GM13977 (cell line): ENCODE measurements around the gene DENND2A.
"Not testable (repeated sequence)": the region's sequence is repeated elsewhere in the genome, so short reads cannot be mapped to it uniquely, and the experiment has no call there.

Experiments
- DNase-seq: peaks from one replicate; pipeline ENCODE4 v3.0.0; 2012; ENCODE audit warnings: low spot score
- CTCF ChIP-seq: IDR thresholded peaks from 2 replicates; pipeline ENCODE4 v1.5.1; 2012; ENCODE audit warnings: mild to moderate bottlenecking, control low read depth; ENCODE audit not compliant: insufficient read depth; ENCODE audit errors: extremely low read depth, missing control alignments
- in situ Hi-C: fragments of 300-500 bp; cut with MboI; formaldehyde crosslinking; loops from one replicate; pipeline ENCODE4 v1.12.0; 2022; ENCODE audit warnings: low sequenced_read_pairs, low pct_unique_long_range_greater_than_20kb, mixed read lengths, inconsistent platforms; ENCODE audit not compliant: unreplicated experiment

DENND2A gene

DNA sequence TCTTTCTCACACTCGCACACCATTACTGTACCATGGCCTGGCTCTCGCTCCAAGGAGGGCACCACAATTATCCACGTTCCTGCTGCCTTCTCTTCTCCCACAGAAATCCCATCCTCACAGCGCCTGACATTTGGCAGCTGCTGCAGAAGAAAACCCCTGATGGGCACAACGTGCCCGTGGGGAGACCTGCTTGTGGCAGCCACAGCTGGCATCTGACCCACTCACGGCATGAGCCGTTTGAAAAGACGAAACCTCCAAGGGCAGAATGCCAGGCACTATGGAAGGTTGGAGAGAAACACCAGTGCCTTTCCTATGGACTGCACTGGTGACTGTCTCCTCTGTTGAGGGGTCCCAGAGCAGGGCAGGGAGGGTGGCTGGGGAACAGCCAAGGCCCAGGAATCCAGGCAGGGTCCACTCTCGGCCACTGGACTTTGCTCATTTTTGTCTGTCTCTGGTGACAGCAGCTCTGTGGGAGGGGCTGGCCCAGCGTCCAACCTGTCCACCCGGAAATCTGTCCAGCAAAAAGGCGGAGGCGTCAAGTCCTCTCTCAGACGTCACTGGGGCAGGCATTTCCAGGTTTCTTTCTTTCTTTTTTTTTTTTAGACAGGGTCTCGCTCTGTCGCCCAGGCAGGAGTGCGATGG is 100.4 kb downstream of the DENND2A start:
- in situ Hi-C loops = no loop called here
- TF ChIP-seq CTCF = no peak

DNA sequence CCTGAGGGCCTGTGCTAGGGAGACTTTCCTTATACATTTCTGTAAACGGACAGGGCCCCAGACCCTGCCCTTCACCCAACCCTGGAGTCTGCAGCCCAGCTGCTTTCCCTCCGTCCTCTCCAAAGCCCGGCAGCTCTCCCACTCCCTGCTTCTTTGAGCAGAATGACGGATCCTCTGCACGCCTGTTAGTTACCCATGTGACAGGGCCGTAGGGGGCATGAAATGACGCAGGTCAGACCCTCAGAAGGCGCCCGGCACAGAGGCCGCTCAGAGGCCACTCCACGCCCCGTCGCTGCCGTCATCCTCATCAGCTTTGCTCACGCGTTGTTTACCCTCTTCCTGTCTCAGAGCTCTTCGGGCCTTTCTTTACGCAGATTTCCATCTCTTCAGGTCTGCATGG is 101.2 kb downstream of the DENND2A start:
- DNase-seq = no peak
- no peak for TF ChIP-seq CTCF
- in situ Hi-C loops = no loop called here

More for the DNA sequence above, 100.4 kb downstream of the DENND2A start:
- DNase-seq = no peak

GRCh38 chr7:140537750-140538482 is 102.7 kb downstream of the DENND2A start:
- TF ChIP-seq CTCF = no peak
- DNase-seq = no peak
- in situ Hi-C loops = no loop called here

DNA sequence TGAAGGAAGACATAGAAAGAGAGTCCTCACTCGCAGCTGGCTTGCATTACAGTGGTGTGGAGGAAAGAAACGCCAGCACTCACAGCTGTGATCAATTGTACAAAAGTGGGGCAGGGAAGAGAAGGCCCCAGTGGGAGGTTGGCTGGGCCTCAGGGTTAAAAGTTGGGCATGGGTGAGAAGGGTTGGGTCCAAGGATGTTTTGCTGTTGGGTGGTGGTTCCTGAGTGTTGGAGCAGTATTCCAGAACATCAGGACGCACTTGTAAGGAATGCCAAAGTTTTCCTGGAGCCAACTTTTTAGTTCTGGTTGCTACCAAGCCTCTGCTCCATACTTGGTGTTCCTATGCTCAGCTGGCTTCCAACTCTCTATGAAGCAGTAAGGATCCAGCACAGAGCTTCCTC is 105.9 kb downstream of the DENND2A start:
- no peak for DNase-seq
- in situ Hi-C loops = no loop called here
- no peak for TF ChIP-seq CTCF

DNA sequence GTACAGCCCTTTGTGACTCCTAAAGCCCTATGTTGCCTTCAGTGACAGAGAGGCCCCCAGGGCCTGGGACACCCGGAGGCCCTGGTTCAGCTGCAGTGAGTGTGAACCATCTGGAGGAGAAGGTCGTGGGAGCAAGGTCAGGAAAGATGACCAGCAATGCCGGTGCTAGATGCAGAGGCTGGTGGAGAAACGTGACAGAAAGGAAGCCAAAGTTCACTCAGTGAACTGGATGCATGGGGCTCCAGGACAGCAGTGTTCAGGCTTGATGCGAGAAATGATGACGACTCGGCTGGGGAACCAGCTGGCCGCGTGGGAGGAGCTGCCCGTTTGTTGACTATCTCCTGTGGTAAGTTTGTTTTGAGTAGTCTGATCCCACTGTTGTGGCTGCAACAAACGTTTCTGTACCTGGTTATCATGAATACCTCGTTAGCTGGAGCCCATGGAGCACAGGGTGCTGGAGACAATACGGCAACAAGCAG is 107.2 kb downstream of the DENND2A start:
- in situ Hi-C loops = no loop called here
- TF ChIP-seq CTCF = no peak
- DNase-seq = no peak

GRCh38 chr7:140529428-140529827 is 111.2 kb downstream of the DENND2A start:
- in situ Hi-C loops = loop anchor here (10.0 kb wide), 1 partner anchor 125 kb away; no protein-coding TSS in a partner anchor
- not testable (repeated sequence) for DNase-seq
